HepG2 (cell line): ENCODE results near the gene RIPK3. TPM values are rescaled to one million over a fixed set of nuclear protein-coding genes. Genes with fewer than 3 reads are reported as not detected.

Experiments
- DMAP1 ChIP-seq: IDR thresholded peaks from 2 replicates; pipeline ENCODE4 v1.6.1; 2016
- EP300 ChIP-seq, 3 experiments: sonication (generic) in 1 of 3; formaldehyde crosslinking in 1 of 3; IDR thresholded peaks; 2 replicates each; pipeline versions ENCODE4 v1.5.1 to v1.6.1; 2011 to 2020; ENCODE audit warnings: low read depth in 2 of 3, low read length in 2 of 3, borderline replicate concordance in 1 of 3, improper control_type of control experiment in 1 of 3, mild to moderate bottlenecking in 1 of 3, missing genetic modification reagents in 1 of 3, moderate library complexity in 1 of 3
- HMG20A ChIP-seq: IDR thresholded peaks from 2 replicates; pipeline ENCODE4 v1.6.1; 2016; ENCODE audit warnings: borderline replicate concordance
- KAT8 ChIP-seq: IDR thresholded peaks from 2 replicates; pipeline ENCODE4 v1.6.1; 2016; ENCODE audit warnings: missing genetic modification reagents, missing compliant biosample characterization
- NR2F1 ChIP-seq, 2 experiments: fragments of 450-650 bp in 1 of 2; formaldehyde crosslinking in 1 of 2; IDR thresholded peaks; 2 replicates each; pipeline versions ENCODE4 v1.5.0 to v1.6.1; 2016 to 2020; ENCODE audit warnings: mild to moderate bottlenecking in 1 of 2, missing compliant biosample characterization in 1 of 2, missing genetic modification reagents in 1 of 2, moderate library complexity in 1 of 2
- RCOR2 ChIP-seq: IDR thresholded peaks from 2 replicates; pipeline ENCODE4 v1.6.1; 2016; ENCODE audit warnings: missing biosample characterization, missing genetic modification reagents
- TCF12 ChIP-seq, 2 experiments: fragments of 450-650 bp in 1 of 2; sonication (generic) in 1 of 2; formaldehyde crosslinking in 1 of 2; IDR thresholded peaks; 2 replicates each; pipeline versions ENCODE4 v1.6.1 to v1.8.0; 2017 to 2022; ENCODE audit warnings: antibody characterized with exemption in 1 of 2, mild to moderate bottlenecking in 1 of 2, missing genetic modification reagents in 1 of 2, moderate library complexity in 1 of 2
- TMF1 ChIP-seq: sonication (generic); formaldehyde crosslinking; IDR thresholded peaks from 2 replicates; pipeline ENCODE4 v1.8.1; 2022; ENCODE audit warnings: low read depth, missing genetic modification reagents
- ZBED4 ChIP-seq: sonication (generic); formaldehyde crosslinking; IDR thresholded peaks from 2 replicates; pipeline ENCODE4 v1.4.0; 2020; ENCODE audit warnings: missing genetic modification reagents, borderline replicate concordance
- ZFX ChIP-seq: sonication (generic); formaldehyde crosslinking; IDR thresholded peaks from 2 replicates; pipeline ENCODE4 v1.4.0; 2020; ENCODE audit warnings: mild to moderate bottlenecking, low read depth, missing genetic modification reagents, moderate library complexity
- ZNF124 ChIP-seq: sonication (generic); formaldehyde crosslinking; IDR thresholded peaks from 2 replicates; pipeline ENCODE4 v1.4.0; 2020; ENCODE audit warnings: missing genetic modification reagents
- ZNF83 ChIP-seq: sonication (generic); formaldehyde crosslinking; IDR thresholded peaks from 2 replicates; pipeline ENCODE4 v1.4.0; 2020; ENCODE audit warnings: missing genetic modification reagents, mild to moderate bottlenecking, borderline replicate concordance
- ZNF839 ChIP-seq: sonication (generic); formaldehyde crosslinking; IDR thresholded peaks from 2 replicates; pipeline ENCODE4 v1.4.0; 2020; ENCODE audit warnings: missing genetic modification reagents, mild to moderate bottlenecking, borderline replicate concordance
- polyA plus RNA-seq, 8 experiments: library from polyadenylated mRNA; depleted of rRNA in 3 of 8; stranded (reverse) in 7 of 8; unstranded in 1 of 8; fragments of >200 nt; fragmentation: Illumina TruSeq in 4 of 8; extraction: Trizol in 4 of 8; gene quantifications; 2 replicates each; pipeline versions ENCODE4 v1.2.1 to v1.2.3, GENCODE V29; 2011 to 2016; ENCODE audit warnings: low read depth in 4 of 8, missing spikeins in 1 of 8, mixed read lengths in 1 of 8; ENCODE audit not compliant: insufficient read depth in 1 of 8
- total RNA-seq, 5 experiments: library from RNA; depleted of rRNA; stranded (reverse); fragments of >200 nt; fragmentation: Illumina TruSeq; extraction: Trizol; gene quantifications; 2 replicates each; pipeline ENCODE4 v1.2.3, GENCODE V29; 2016; ENCODE audit warnings: low read depth in 1 of 5
- TF ChIP-seq, protein P1 (sequence below), 2 experiments: sonication (generic) in 1 of 2; formaldehyde crosslinking in 1 of 2; IDR thresholded peaks; 2 replicates each; pipeline versions ENCODE4 v1.4.0 to v1.6.1; 2016 to 2020; ENCODE audit warnings: borderline replicate concordance in 1 of 2, low read depth in 1 of 2, mild to moderate bottlenecking in 1 of 2, missing genetic modification reagents in 1 of 2
- TF ChIP-seq, protein P2 (sequence below): sonication (generic); formaldehyde crosslinking; IDR thresholded peaks from 2 replicates; pipeline ENCODE4 v1.5.0; 2020; ENCODE audit warnings: missing genetic modification reagents, mild to moderate bottlenecking, borderline replicate concordance
- TF ChIP-seq, protein P3 (sequence below): sonication (generic); formaldehyde crosslinking; IDR thresholded peaks from 2 replicates; pipeline ENCODE4 v1.8.0; 2022; ENCODE audit warnings: missing genetic modification reagents, mild to moderate bottlenecking, inconsistent platforms, borderline replicate concordance

RIPK3 gene
- total and polyA plus RNA-seq, 2 of the 13 experiments (the other 11 are each of a cell fraction or from before 2014, with no cell fraction given): not detected

- no peak for TF ChIP-seq TCF12 (IDR thresholded peaks at IDR 0.05)
- no peak for TF ChIP-seq TCF12 (CRISPR knock-in tag; IDR thresholded peaks at IDR 0.05)
- peak; percentile 44; the same call in 1 of the 2 replicates for TF ChIP-seq RCOR2
- TF ChIP-seq KAT8 (CRISPR knock-in tag): peak; percentile 31; the same call in 1 of the 2 replicates
- no peak for TF ChIP-seq ZNF839 (CRISPR knock-in tag)
- no peak; the same call in 1 of the 2 replicates for TF ChIP-seq ZBED4
- TF ChIP-seq HMG20A: peak; percentile 36; the same call in 1 of the 2 replicates
- TF ChIP-seq, protein P1, sequence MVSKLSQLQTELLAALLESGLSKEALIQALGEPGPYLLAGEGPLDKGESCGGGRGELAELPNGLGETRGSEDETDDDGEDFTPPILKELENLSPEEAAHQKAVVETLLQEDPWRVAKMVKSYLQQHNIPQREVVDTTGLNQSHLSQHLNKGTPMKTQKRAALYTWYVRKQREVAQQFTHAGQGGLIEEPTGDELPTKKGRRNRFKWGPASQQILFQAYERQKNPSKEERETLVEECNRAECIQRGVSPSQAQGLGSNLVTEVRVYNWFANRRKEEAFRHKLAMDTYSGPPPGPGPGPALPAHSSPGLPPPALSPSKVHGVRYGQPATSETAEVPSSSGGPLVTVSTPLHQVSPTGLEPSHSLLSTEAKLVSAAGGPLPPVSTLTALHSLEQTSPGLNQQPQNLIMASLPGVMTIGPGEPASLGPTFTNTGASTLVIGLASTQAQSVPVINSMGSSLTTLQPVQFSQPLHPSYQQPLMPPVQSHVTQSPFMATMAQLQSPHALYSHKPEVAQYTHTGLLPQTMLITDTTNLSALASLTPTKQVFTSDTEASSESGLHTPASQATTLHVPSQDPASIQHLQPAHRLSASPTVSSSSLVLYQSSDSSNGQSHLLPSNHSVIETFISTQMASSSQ (IDR thresholded peaks at IDR 0.05; ENCODE audit: low read depth): peak; percentile 4; the same call in 1 of the 2 replicates
- TF ChIP-seq, protein P1 (CRISPR knock-in tag; IDR thresholded peaks at IDR 0.05; ENCODE audit: borderline replicate concordance): no peak
- TF ChIP-seq ZNF124 (CRISPR knock-in tag): 0 out of 2 replicates have a peak, but pooled peaks have one; percentile 27
- TF ChIP-seq EP300 (IDR thresholded peaks at IDR 0.05; ENCODE audit: low read depth in 2 of 2, low read length in 2 of 2): peak in 1 of 2 experiments; percentile 34; a peak in 1 of 4 replicates
- no peak for TF ChIP-seq EP300 (CRISPR knock-in tag; IDR thresholded peaks at IDR 0.05; ENCODE audit: borderline replicate concordance)
- no peak for TF ChIP-seq NR2F1 (CRISPR knock-in tag; IDR thresholded peaks at IDR 0.05)
- TF ChIP-seq, protein P2, sequence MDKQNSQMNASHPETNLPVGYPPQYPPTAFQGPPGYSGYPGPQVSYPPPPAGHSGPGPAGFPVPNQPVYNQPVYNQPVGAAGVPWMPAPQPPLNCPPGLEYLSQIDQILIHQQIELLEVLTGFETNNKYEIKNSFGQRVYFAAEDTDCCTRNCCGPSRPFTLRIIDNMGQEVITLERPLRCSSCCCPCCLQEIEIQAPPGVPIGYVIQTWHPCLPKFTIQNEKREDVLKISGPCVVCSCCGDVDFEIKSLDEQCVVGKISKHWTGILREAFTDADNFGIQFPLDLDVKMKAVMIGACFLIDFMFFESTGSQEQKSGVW (CRISPR knock-in tag): no peak
- no peak for TF ChIP-seq DMAP1 (CRISPR knock-in tag)
- peak; percentile 43; the same call in 1 of the 2 replicates for TF ChIP-seq ZFX (CRISPR knock-in tag)
- TF ChIP-seq ZNF83 (CRISPR knock-in tag): no peak
- TF ChIP-seq, protein P3, sequence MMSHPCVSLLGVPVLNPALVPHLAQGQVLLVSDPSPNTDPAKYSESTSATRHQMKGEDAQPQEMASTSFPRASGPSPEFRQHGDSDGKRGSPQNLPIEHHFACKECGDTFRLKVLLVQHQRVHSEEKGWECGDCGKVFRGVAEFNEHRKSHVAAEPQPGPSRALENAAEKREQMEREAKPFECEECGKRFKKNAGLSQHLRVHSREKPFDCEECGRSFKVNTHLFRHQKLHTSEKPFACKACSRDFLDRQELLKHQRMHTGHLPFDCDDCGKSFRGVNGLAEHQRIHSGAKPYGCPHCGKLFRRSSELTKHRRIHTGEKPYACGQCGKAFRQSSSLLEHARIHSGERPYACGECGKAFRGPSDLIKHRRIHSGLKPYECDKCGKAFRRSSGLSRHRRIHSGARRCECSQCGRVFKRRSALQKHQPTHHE: no peak
- TF ChIP-seq TMF1 (CRISPR knock-in tag): no peak; the same call in 1 of the 2 replicates
These were observed 4.2 kb upstream of the RIPK3 start (continued) for GRCh38 chr14:24343795-24344660.
